Endothelial cell of umbilical vein (primary cell): ENCODE measurements around the gene SLC4A5. TPM values are rescaled to one million over a fixed set of nuclear protein-coding genes. Genes with fewer than 3 reads are reported as not detected.

Experiments used
- BruUV-seq: library from RNA; stranded (reverse); fragments of 400-500 nt; replicated peaks from 2 replicates; lab custom pipeline; 2021; lab: Mats Ljungman, UMichigan
- CTCF ChIA-PET: fragments of 300-600, 350-600 bp; sonication (Branson Sonifier 250); formaldehyde crosslinking; loops from one replicate; lab custom pipeline; 2021; ENCODE audit warnings: antibody characterized with exemption, inconsistent platforms; lab: Charles Lee
- POLR2A ChIA-PET: fragments of 300-600, 350-600 bp; sonication (Branson Sonifier 250); formaldehyde crosslinking; loops from one replicate; lab custom pipeline; 2021; ENCODE audit warnings: antibody characterized with exemption, inconsistent platforms; lab: Charles Lee
- DNase-seq: peaks from one replicate; pipeline ENCODE4 v3.0.0-alpha.2; 2011; ENCODE audit warnings: low read depth, low spot score
- FAIRE-seq: peaks from 2 replicates; lab custom pipeline; 2011; peaks lifted over from hg19 to GRCh38; lab: Jason Lieb, UNC
- H2AFZ ChIP-seq: 2 replicates; pipeline ENCODE4 v1.6.0; 2012; ENCODE audit warnings: low read depth, low read length, control low read depth, inconsistent platforms
- H3K27ac ChIP-seq: 2 replicates; pipeline ENCODE4 v1.5.1; 2011; ENCODE audit warnings: low read depth, mild to moderate bottlenecking, control low read depth, low read length, moderate library complexity; ENCODE audit not compliant: insufficient read depth
- H3K27me3 ChIP-seq, 2 experiments: 2 replicates each; pipeline versions ENCODE4 v1.6.0 to v1.6.1; 2011; ENCODE audit warnings: low read length in 2 of 2, mixed read lengths in 1 of 2; ENCODE audit not compliant: control insufficient read depth in 2 of 2, insufficient read depth in 2 of 2
- H3K36me3 ChIP-seq, 2 experiments: 2 replicates in 1 of 2; 3 replicates in 1 of 2; pipeline ENCODE4 v1.5.1; 2011; ENCODE audit warnings: low read length in 2 of 2, mild to moderate bottlenecking in 1 of 2, moderate library complexity in 1 of 2; ENCODE audit not compliant: control insufficient read depth in 2 of 2, insufficient read depth in 2 of 2; ENCODE audit errors: extremely low read depth in 1 of 2
- H3K4me1 ChIP-seq: 3 replicates; pipeline ENCODE4 v1.5.1; 2011; ENCODE audit warnings: mild to moderate bottlenecking, low read length; ENCODE audit not compliant: control insufficient read depth, insufficient read depth; ENCODE audit errors: extremely low read depth
- H3K4me2 ChIP-seq: 2 replicates; pipeline ENCODE4 v1.6.1; 2011; ENCODE audit warnings: low read length, control low read depth, mixed read lengths; ENCODE audit not compliant: insufficient read depth
- H3K4me3 ChIP-seq, 3 experiments: fragments of 200-600 bp in 1 of 3; sonication (generic), shearing (Covaris generic) in 1 of 3; replicated peaks in 1 of 3; 2 replicates each; pipeline ENCODE4 v1.5.1; 2011 to 2016; ENCODE audit warnings: control low read depth in 3 of 3, low read length in 3 of 3, mild to moderate bottlenecking in 2 of 3, inconsistent platforms in 1 of 3, low read depth in 1 of 3, moderate library complexity in 1 of 3; ENCODE audit not compliant: insufficient read depth in 1 of 3
- H3K79me2 ChIP-seq: 2 replicates; pipeline ENCODE4 v1.6.0; 2012; ENCODE audit warnings: low read length, inconsistent platforms; ENCODE audit not compliant: control insufficient read depth, insufficient read depth
- H3K9ac ChIP-seq: replicated peaks from 2 replicates; pipeline ENCODE3; 2011; ENCODE audit warnings: low read length, control low read depth; ENCODE audit not compliant: insufficient read depth; ENCODE audit errors: extremely low read depth
- H3K9me1 ChIP-seq: replicated peaks from 3 replicates; pipeline ENCODE4 v1.6.0; 2011; ENCODE audit warnings: mild to moderate bottlenecking, low read length; ENCODE audit not compliant: control insufficient read depth, insufficient read depth; ENCODE audit errors: extremely low read depth
- H3K9me3 ChIP-seq: replicated peaks from 2 replicates; pipeline ENCODE4 v1.5.1; 2012; ENCODE audit warnings: low read length, inconsistent platforms; ENCODE audit not compliant: control insufficient read depth, insufficient read depth
- H4K20me1 ChIP-seq: replicated peaks from 2 replicates; pipeline ENCODE3; 2011; ENCODE audit warnings: mild to moderate bottlenecking, low read length; ENCODE audit not compliant: control insufficient read depth, insufficient read depth; ENCODE audit errors: extremely low read depth
- CTCF ChIP-seq, 2 donors: IDR thresholded peaks; 1 replicate in 1 of 2; 2 replicates in 1 of 2; pipeline ENCODE4 v1.5.1; 2011; ENCODE audit warnings: low read length in 2 of 2, mild to moderate bottlenecking in 2 of 2, moderate library complexity in 2 of 2, control low read depth in 1 of 2, inconsistent platforms in 1 of 2, low read depth in 1 of 2; ENCODE audit not compliant: insufficient read depth in 1 of 2; ENCODE audit errors: extremely low read depth in 1 of 2
- EZH2 ChIP-seq: IDR thresholded peaks from 2 replicates; pipeline ENCODE4 v1.6.1; 2012; ENCODE audit warnings: borderline replicate concordance, low read depth, mild to moderate bottlenecking, moderate library complexity, low read length, inconsistent platforms; ENCODE audit not compliant: severe bottlenecking
- FOS ChIP-seq: IDR thresholded peaks from 2 replicates; pipeline ENCODE4 v1.6.1; 2011; ENCODE audit warnings: mild to moderate bottlenecking, low read length, moderate library complexity, borderline replicate concordance; ENCODE audit not compliant: insufficient read depth
- GATA2 ChIP-seq: IDR thresholded peaks from 2 replicates; pipeline ENCODE4 v1.7.0; 2011; ENCODE audit warnings: low read depth, mild to moderate bottlenecking, moderate library complexity, mixed read lengths, low read length; ENCODE audit not compliant: insufficient read length, insufficient read depth
- JUN ChIP-seq: IDR thresholded peaks from 2 replicates; pipeline ENCODE4 v1.6.1; 2011; ENCODE audit warnings: borderline replicate concordance, low read depth; ENCODE audit not compliant: insufficient read length, insufficient read depth
- MYC ChIP-seq: IDR thresholded peaks from one replicate; pipeline ENCODE4 v1.6.1; 2011; ENCODE audit warnings: mild to moderate bottlenecking, low read depth, low read length
- POLR2A ChIP-seq: IDR thresholded peaks from 2 replicates; pipeline ENCODE4 v1.6.1; 2012; ENCODE audit warnings: low read depth, mild to moderate bottlenecking, control low read depth, low read length
- POLR2AphosphoS5 ChIP-seq: IDR thresholded peaks from 2 replicates; pipeline ENCODE4 v1.6.1; 2012; ENCODE audit warnings: low read depth, mild to moderate bottlenecking, control low read depth, low read length, moderate library complexity; ENCODE audit not compliant: insufficient read depth
- dilution Hi-C: fragments of 300-500 bp; cut with MboI; formaldehyde crosslinking; loops from one replicate; pipeline ENCODE4 v1.15.0; 2019; ENCODE audit warnings: low sequenced_read_pairs; ENCODE audit not compliant: extremely low pct_ligation_motif_present
- intact Hi-C: fragments of 100-400 bp; cut with micrococcal nuclease; formaldehyde crosslinking; loops from one replicate; pipeline ENCODE4 v1.10.0; 2022
- polyA plus RNA-seq, 4 experiments: library from polyadenylated mRNA; depleted of rRNA in 3 of 4; stranded (reverse) in 3 of 4; unstranded in 1 of 4; fragments of >200 nt; gene quantifications; 2 replicates each; pipeline versions ENCODE4 v1.2.1 to v1.2.3, GENCODE V29; 2011 to 2012; ENCODE audit warnings: missing spikeins in 1 of 4
- total RNA-seq: library from RNA; stranded (reverse); gene quantifications from 2 replicates; pipeline ENCODE4 v1.2.3, GENCODE V29; 2021
- TF ChIP-seq, protein P1 (sequence below): IDR thresholded peaks from 2 replicates; pipeline ENCODE4 v1.6.1; 2011; ENCODE audit not compliant: insufficient read depth, insufficient read length

The SLC4A5 gene
- total and polyA plus RNA-seq, 2 donors (not counting 3 experiments of a cell fraction or from before 2014, with no cell fraction given): 0.12 to 0.97 TPM

DNA sequence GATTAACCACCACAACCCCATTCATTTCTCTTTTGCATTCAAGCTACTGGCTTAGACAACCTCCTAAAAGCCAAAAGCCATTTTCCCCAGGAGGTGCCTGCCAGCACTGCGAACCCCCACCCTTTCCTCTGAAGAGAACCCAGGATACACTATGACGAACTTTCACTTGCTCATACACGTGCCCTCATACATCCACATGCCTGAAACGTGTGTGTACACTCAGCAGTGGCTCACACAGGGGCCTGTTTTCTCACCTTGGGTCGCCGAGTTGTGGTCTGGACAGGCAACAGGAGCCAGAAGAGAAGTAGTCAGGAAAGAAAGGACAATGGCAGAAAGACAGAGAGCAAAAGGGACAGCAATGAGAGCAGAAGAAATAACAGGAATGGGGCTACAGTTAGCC lies 29.5 kb upstream of the SLC4A5 start:
- FAIRE-seq (no peak), DNase-seq (no peak)
- dilution Hi-C loops: no loop called here
- Histone ChIP-seq H2AFZ (no peak overlapping the region), H3K36me3 (peaks cover 10 to 45% of the 10 kb centered on the region in 2 experiments), H3K4me2 (no peak overlapping the region), H4K20me1 (no peaks in the 10 kb centered on the region), H3K79me2 (peaks cover 2% of the 10 kb centered on the region), H3K9ac (no peak overlapping the region), H3K27ac (no peak overlapping the region), H3K9me3 (no peaks in the 10 kb centered on the region), H3K4me3 (no peak overlapping the region), H3K9me1 (no peaks in the 10 kb centered on the region), H3K27me3 (no peaks in the 10 kb centered on the region), H3K4me1 (no peaks in the 10 kb centered on the region)
- TF ChIP-seq EZH2 (no peak), MYC (no peak), POLR2A (no peak), POLR2AphosphoS5 (no peak), CTCF (IDR thresholded peaks at IDR 0.05; ENCODE audit: extremely low read depth in 1 of 2, insufficient read depth in 1 of 2, low read depth in 1 of 2, low read length in 2 of 2) (no peak)
- CTCF ChIA-PET: no interaction called here
- POLR2A ChIA-PET: no interaction called here
- no TSS peak for BruUV-seq
- intact Hi-C loops: no loop called here

GRCh38 chr2:74371421-74371820 lies 28.2 kb upstream of the SLC4A5 start:
- ChIA-PET POLR2A (no interaction called here), CTCF (interaction anchor here (1.3 kb wide), 1 partner anchor 20 kb away, joined by 3 read pairs; no protein-coding TSS in a partner anchor)
- BruUV-seq: no TSS peak
- Histone ChIP-seq H3K4me2 (no peak overlapping the region), H4K20me1 (no peaks in the 10 kb centered on the region), H2AFZ (no peak overlapping the region), H3K27me3 (no peaks in the 10 kb centered on the region), H3K79me2 (peaks cover 2% of the 10 kb centered on the region), H3K36me3 (peaks cover 11 to 51% of the 10 kb centered on the region in 2 experiments), H3K9me3 (no peaks in the 10 kb centered on the region), H3K9me1 (no peaks in the 10 kb centered on the region), H3K27ac (no peak overlapping the region), H3K4me3 (no peak overlapping the region), H3K9ac (no peak overlapping the region), H3K4me1 (no peaks in the 10 kb centered on the region)
- dilution Hi-C loops: no loop called here
- TF ChIP-seq FOS (no peak), POLR2A (no peak), JUN (no peak), EZH2 (no peak), POLR2AphosphoS5 (no peak), MYC (no peak), GATA2 (no peak), CTCF (IDR thresholded peaks at IDR 0.05; ENCODE audit: extremely low read depth in 1 of 2, insufficient read depth in 1 of 2, low read depth in 1 of 2, low read length in 2 of 2) (no peak)
- TF ChIP-seq, protein P1, sequence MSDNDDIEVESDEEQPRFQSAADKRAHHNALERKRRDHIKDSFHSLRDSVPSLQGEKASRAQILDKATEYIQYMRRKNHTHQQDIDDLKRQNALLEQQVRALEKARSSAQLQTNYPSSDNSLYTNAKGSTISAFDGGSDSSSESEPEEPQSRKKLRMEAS: no peak
- intact Hi-C loops: no loop called here
- no peak for DNase-seq
- FAIRE-seq: no peak
